GM23338 (cell line): ENCODE results near the gene MSRB1. TPM values are rescaled to one million over a fixed set of nuclear protein-coding genes. Genes with fewer than 3 reads are reported as not detected.

Source experiments
- ATAC-seq: fragments of 200-7000 bp; cut with Tn5 transposase; 3 replicates; pipeline ENCODE4 v1.9.1; 2020
- DNase-seq: peaks from one replicate; pipeline ENCODE4 v3.0.0-alpha.2; 2015; ENCODE audit warnings: low spot score
- H2AFZ ChIP-seq: fragments of 200-600 bp; sonication (generic); 2 replicates; pipeline ENCODE4 v1.8.0; 2016; ENCODE audit warnings: antibody characterized with exemption, mild to moderate bottlenecking, moderate library complexity
- H3F3A ChIP-seq: fragments of 200-600 bp; sonication (generic); replicated peaks from 2 replicates; pipeline ENCODE4 v1.8.0; 2017; ENCODE audit warnings: antibody characterized with exemption, mixed run types, low read depth
- H3K27ac ChIP-seq: fragments of 200-600 bp; sonication (generic); 2 replicates; pipeline ENCODE4 v1.6.1; 2016; ENCODE audit warnings: low read depth
- H3K27me3 ChIP-seq: fragments of 200-600 bp; sonication (generic); 2 replicates; pipeline ENCODE4 v1.8.0; 2016; ENCODE audit warnings: mild to moderate bottlenecking, mixed run types, moderate library complexity; ENCODE audit not compliant: insufficient read depth
- H3K36me3 ChIP-seq: fragments of 200-600 bp; sonication (generic); 2 replicates; pipeline ENCODE4 v1.8.0; 2016; ENCODE audit warnings: mild to moderate bottlenecking; ENCODE audit not compliant: insufficient read depth
- H3K4me1 ChIP-seq: fragments of 200-600 bp; sonication (generic); 2 replicates; pipeline ENCODE4 v1.8.0; 2016; ENCODE audit warnings: mild to moderate bottlenecking, moderate library complexity; ENCODE audit not compliant: insufficient read depth
- H3K4me2 ChIP-seq: fragments of 200-600 bp; sonication (generic); 2 replicates; pipeline ENCODE4 v1.7.1; 2017; ENCODE audit warnings: mixed run types
- H3K4me3 ChIP-seq: fragments of 200-600 bp; sonication (generic); 2 replicates; pipeline ENCODE4 v1.6.1; 2016; ENCODE audit warnings: mixed run types
- H3K79me2 ChIP-seq: fragments of 200-600 bp; sonication (generic); replicated peaks from 2 replicates; pipeline ENCODE4 v1.8.0; 2017; ENCODE audit warnings: mild to moderate bottlenecking; ENCODE audit not compliant: insufficient read depth
- H3K9me2 ChIP-seq: fragments of 200-600 bp; sonication (generic); 2 replicates; pipeline ENCODE4 v1.8.0; 2017; ENCODE audit not compliant: insufficient read depth
- H4K20me1 ChIP-seq: fragments of 200-600 bp; sonication (generic); replicated peaks from 2 replicates; pipeline ENCODE4 v1.8.0; 2017; ENCODE audit warnings: mild to moderate bottlenecking; ENCODE audit not compliant: insufficient read depth
- H3K27ac Mint-ChIP-seq: 2 replicates; pipeline ENCODE4 v1.8.0; 2020; ENCODE audit warnings: inconsistent platforms, mild to moderate bottlenecking, moderate library complexity, mixed read lengths
- H3K27me3 Mint-ChIP-seq: 3 replicates; pipeline ENCODE4 v1.8.0; 2022; ENCODE audit warnings: low read depth, mild to moderate bottlenecking, moderate library complexity, mixed read lengths, inconsistent platforms; ENCODE audit not compliant: insufficient read depth, poor library complexity
- H3K36me3 Mint-ChIP-seq: 3 replicates; pipeline ENCODE4 v1.8.0; 2021; ENCODE audit warnings: low read depth, mild to moderate bottlenecking, inconsistent platforms, moderate library complexity, mixed read lengths
- H3K4me1 Mint-ChIP-seq: 3 replicates; pipeline ENCODE4 v1.8.0; 2020; ENCODE audit warnings: mild to moderate bottlenecking, inconsistent platforms, mixed read lengths
- H3K4me3 Mint-ChIP-seq: 3 replicates; pipeline ENCODE4 v1.8.0; 2021; ENCODE audit warnings: moderate library complexity, mild to moderate bottlenecking, inconsistent platforms, mixed read lengths
- H3K9me3 Mint-ChIP-seq: 3 replicates; pipeline ENCODE4 v1.8.0; 2020; ENCODE audit warnings: moderate library complexity, mild to moderate bottlenecking, inconsistent platforms, mixed read lengths
- CREB1 ChIP-seq: fragments of 250-450 bp; sonication (Bioruptor Pico); IDR thresholded peaks from 2 replicates; pipeline ENCODE4 v1.5.0; 2020; ENCODE audit warnings: low read depth, mild to moderate bottlenecking, moderate library complexity
- ETS1 ChIP-seq: IDR thresholded peaks from 2 replicates; pipeline ENCODE4 v1.6.1; 2016; ENCODE audit warnings: antibody characterized with exemption
- EZH2 ChIP-seq: fragments of 200-600 bp; sonication (generic); IDR thresholded peaks from one replicate; pipeline ENCODE4 v1.8.0; 2017; ENCODE audit warnings: antibody characterized with exemption, mild to moderate bottlenecking, low read depth; ENCODE audit not compliant: unreplicated experiment
- EZH2phosphoT487 ChIP-seq: fragments of 200-600 bp; sonication (generic); IDR thresholded peaks from one replicate; pipeline ENCODE4 v1.8.1; 2018; ENCODE audit warnings: antibody characterized with exemption; ENCODE audit not compliant: unreplicated experiment
- NANOG ChIP-seq: IDR thresholded peaks from 2 replicates; pipeline ENCODE4 v1.6.1; 2016; ENCODE audit warnings: antibody characterized with exemption, borderline replicate concordance
- POLR2AphosphoS5 ChIP-seq: IDR thresholded peaks from 2 replicates; pipeline ENCODE4 v1.6.1; 2016; ENCODE audit warnings: antibody characterized with exemption, low read depth
- REST ChIP-seq: IDR thresholded peaks from one replicate; pipeline ENCODE4 v1.6.1; 2018; ENCODE audit warnings: antibody characterized with exemption; ENCODE audit not compliant: unreplicated experiment
- STAT1 ChIP-seq: IDR thresholded peaks from one replicate; pipeline ENCODE4 v1.6.1; 2016; ENCODE audit warnings: antibody characterized with exemption; ENCODE audit not compliant: unreplicated experiment
- ZNF114 ChIP-seq: fragments of 250-450 bp; sonication (Bioruptor Pico); IDR thresholded peaks from 2 replicates; pipeline ENCODE4 v1.5.0; 2020; ENCODE audit warnings: mild to moderate bottlenecking, moderate library complexity
- polyA plus RNA-seq: library from polyadenylated mRNA; unstranded; fragments of >200 nt; fragmentation: Nextera tagmentation; extraction: Ambion mirVana; gene quantifications from 2 replicates; pipeline ENCODE4 v1.2.1, GENCODE V29; 2016
- total RNA-seq: library from RNA; depleted of rRNA; stranded (reverse); fragments of >200 nt; shearing (Covaris generic); gene quantifications from 2 replicates; pipeline ENCODE4 v1.2.3, GENCODE V29; 2014

Gene MSRB1
- total and polyA plus RNA-seq, 2 experiments from 2014 or later = 30.4 to 31.3 TPM

- TF ChIP-seq ZNF114 (CRISPR knock-in tag) = no peak
- TF ChIP-seq ETS1 = no peak
- no peak for TF ChIP-seq NANOG
- no peak for TF ChIP-seq STAT1
- no peak for TF ChIP-seq REST
- TF ChIP-seq POLR2AphosphoS5 = no peak
- TF ChIP-seq EZH2phosphoT487 = no peak
- TF ChIP-seq CREB1 (CRISPR knock-in tag) = no peak
Observed at GRCh38 chr16:1902547-1903219, 40.3 kb downstream of the MSRB1 start (continued).

- ATAC-seq (no peak), DNase-seq (no peak)
- no peaks in the 10 kb centered on the region for H3K9me3 Mint-ChIP-seq
- peaks cover 7% of the 10 kb centered on the region for H3K27me3 Mint-ChIP-seq
- H3K27me3 ChIP-seq = no peaks in the 10 kb centered on the region
- H3K4me3 Mint-ChIP-seq = no peak overlapping the region
- no peak overlapping the region for H2AFZ ChIP-seq
- H4K20me1 ChIP-seq = no peaks in the 10 kb centered on the region
- H3F3A ChIP-seq = no peaks in the 10 kb centered on the region
- no peak overlapping the region for H3K4me2 ChIP-seq
- H3K27ac Mint-ChIP-seq = no peak overlapping the region
- no peak overlapping the region for H3K4me3 ChIP-seq
- no peaks in the 10 kb centered on the region for H3K36me3 Mint-ChIP-seq
- no peaks in the 10 kb centered on the region for H3K4me1 Mint-ChIP-seq
- no peaks in the 10 kb centered on the region for H3K79me2 ChIP-seq
- no peaks in the 10 kb centered on the region for H3K9me2 ChIP-seq
- no peak overlapping the region for H3K27ac ChIP-seq
- no peaks in the 10 kb centered on the region for H3K4me1 ChIP-seq
- no peaks in the 10 kb centered on the region for H3K36me3 ChIP-seq
- TF ChIP-seq ETS1 (no peak), REST (no peak), ZNF114 (CRISPR knock-in tag) (no peak), POLR2AphosphoS5 (no peak), EZH2phosphoT487 (no peak), EZH2 (no peak), NANOG (no peak)
Observed at GRCh38 chr16:1900452-1900774, 42.6 kb downstream of the MSRB1 start.
